ENCODE data around the gene CBR4. TPM values are rescaled to one million over a fixed set of nuclear protein-coding genes. Genes with fewer than 3 reads are reported as not detected.

The CBR4 gene
- total and polyA plus RNA-seq, 2 donors (not counting 3 experiments of a cell fraction or from before 2014, with no cell fraction given) = 4.8 to 26.3 TPM

DNA sequence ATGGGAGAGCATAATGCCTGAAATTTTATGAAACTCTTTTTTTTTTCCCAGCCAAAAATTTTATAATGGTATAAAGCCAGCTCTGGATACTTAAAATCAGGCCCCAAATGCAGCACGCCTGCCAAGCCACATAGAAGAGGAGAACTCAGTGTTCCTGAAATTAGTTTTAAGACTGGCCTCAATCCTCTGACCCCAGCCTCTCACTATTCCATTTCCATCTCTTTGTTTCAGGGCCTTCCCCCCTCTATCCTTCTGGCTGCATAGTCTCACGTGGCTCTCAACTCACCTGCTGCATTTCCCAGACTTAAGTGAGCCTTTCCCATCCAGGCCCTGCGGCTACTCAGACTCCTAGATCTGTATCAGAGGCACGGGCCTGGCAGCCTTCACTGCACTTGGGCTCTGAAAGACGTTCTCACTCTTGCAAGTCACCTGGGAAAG lies 5.2 kb upstream of the CBR4 start:
- Histone ChIP-seq H4K20me1 (replicated peaks; ENCODE audit: control insufficient read depth, extremely low read depth, insufficient read depth, low read length) (no peaks in the 10 kb centered on the region), H3K4me3 (replicated peaks in 1 of 3; ENCODE audit: insufficient read depth in 1 of 3, low read depth in 1 of 3, low read length in 3 of 3) (no peak overlapping the region), H3K36me3 (ENCODE audit: control insufficient read depth in 2 of 2, extremely low read depth in 1 of 2, insufficient read depth in 2 of 2, low read length in 2 of 2) (no peaks in the 10 kb centered on the region), H3K27ac (ENCODE audit: insufficient read depth, low read depth, low read length) (no peak overlapping the region), H3K9ac (replicated peaks; ENCODE audit: extremely low read depth, insufficient read depth, low read length) (no peak overlapping the region), H2AFZ (ENCODE audit: low read depth, low read length) (no peak overlapping the region), H3K9me3 (replicated peaks; ENCODE audit: control insufficient read depth, insufficient read depth, low read length) (no peaks in the 10 kb centered on the region), H3K27me3 (ENCODE audit: control insufficient read depth in 2 of 2, insufficient read depth in 2 of 2, low read length in 2 of 2) (no peaks in the 10 kb centered on the region), H3K4me2 (ENCODE audit: insufficient read depth, low read length) (no peak overlapping the region), H3K79me2 (ENCODE audit: control insufficient read depth, insufficient read depth, low read length) (no peaks in the 10 kb centered on the region), H3K4me1 (ENCODE audit: control insufficient read depth, extremely low read depth, insufficient read depth, low read length) (peaks cover 4% of the 10 kb centered on the region), H3K9me1 (replicated peaks; ENCODE audit: control insufficient read depth, extremely low read depth, insufficient read depth, low read length) (no peaks in the 10 kb centered on the region)
- dilution Hi-C loops (cut with MboI; ENCODE audit: extremely low pct_ligation_motif_present, low sequenced_read_pairs) = no loop called here
- intact Hi-C loops (cut with micrococcal nuclease) = no loop called here
- no TSS peak for BruUV-seq (replicated peaks)
- POLR2A ChIA-PET = no interaction called here
- TF ChIP-seq POLR2A (IDR thresholded peaks at IDR 0.05; ENCODE audit: low read depth, low read length) = no peak
- TF ChIP-seq, protein P1, sequence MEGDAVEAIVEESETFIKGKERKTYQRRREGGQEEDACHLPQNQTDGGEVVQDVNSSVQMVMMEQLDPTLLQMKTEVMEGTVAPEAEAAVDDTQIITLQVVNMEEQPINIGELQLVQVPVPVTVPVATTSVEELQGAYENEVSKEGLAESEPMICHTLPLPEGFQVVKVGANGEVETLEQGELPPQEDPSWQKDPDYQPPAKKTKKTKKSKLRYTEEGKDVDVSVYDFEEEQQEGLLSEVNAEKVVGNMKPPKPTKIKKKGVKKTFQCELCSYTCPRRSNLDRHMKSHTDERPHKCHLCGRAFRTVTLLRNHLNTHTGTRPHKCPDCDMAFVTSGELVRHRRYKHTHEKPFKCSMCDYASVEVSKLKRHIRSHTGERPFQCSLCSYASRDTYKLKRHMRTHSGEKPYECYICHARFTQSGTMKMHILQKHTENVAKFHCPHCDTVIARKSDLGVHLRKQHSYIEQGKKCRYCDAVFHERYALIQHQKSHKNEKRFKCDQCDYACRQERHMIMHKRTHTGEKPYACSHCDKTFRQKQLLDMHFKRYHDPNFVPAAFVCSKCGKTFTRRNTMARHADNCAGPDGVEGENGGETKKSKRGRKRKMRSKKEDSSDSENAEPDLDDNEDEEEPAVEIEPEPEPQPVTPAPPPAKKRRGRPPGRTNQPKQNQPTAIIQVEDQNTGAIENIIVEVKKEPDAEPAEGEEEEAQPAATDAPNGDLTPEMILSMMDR (IDR thresholded peaks at IDR 0.05; ENCODE audit: extremely low read depth in 1 of 2, insufficient read depth in 1 of 2, low read depth in 1 of 2, low read length in 2 of 2) = no peak
- TF ChIP-seq JUN (IDR thresholded peaks at IDR 0.05; ENCODE audit: borderline replicate concordance, insufficient read depth, insufficient read length, low read depth) = no peak
- no peak for TF ChIP-seq MYC (IDR thresholded peaks at IDR 0.05; ENCODE audit: low read depth, low read length)
- TF ChIP-seq MAX (IDR thresholded peaks at IDR 0.05; ENCODE audit: insufficient read depth, insufficient read length) = no peak
- TF ChIP-seq POLR2AphosphoS5 (IDR thresholded peaks at IDR 0.05; ENCODE audit: insufficient read depth, low read depth, low read length) = no peak
- TF ChIP-seq GATA2 (IDR thresholded peaks at IDR 0.05; ENCODE audit: insufficient read depth, insufficient read length, low read depth, low read length) = no peak
- no peak for TF ChIP-seq FOS (IDR thresholded peaks at IDR 0.05; ENCODE audit: borderline replicate concordance, insufficient read depth, low read length)
- TF ChIP-seq EZH2 (IDR thresholded peaks at IDR 0.05; ENCODE audit: borderline replicate concordance, low read depth, low read length, severe bottlenecking) = no peak
- FAIRE-seq = no peak
- DNase-seq (ENCODE audit: low read depth, low spot score) = no peak
- CTCF ChIA-PET = interaction anchor here (0.9 to 2.5 kb wide), 2 partner anchors 9 to 153 kb away, joined by 3 to 10 read pairs; no protein-coding TSS in a partner anchor
